HG03280 (cell line): ENCODE data around the gene SH3PXD2A.
A peak's percentile ranks its signal among the peaks of the same experiment; 100 is the strongest.

Source experiments
- ATAC-seq: cut with Tn5 transposase; IDR thresholded peaks from one replicate; pipeline ENCODE4 v1.9.1; 2021; ENCODE audit warnings: mild to moderate bottlenecking, moderate library complexity; ENCODE audit not compliant: unreplicated experiment

SH3PXD2A gene

DNA sequence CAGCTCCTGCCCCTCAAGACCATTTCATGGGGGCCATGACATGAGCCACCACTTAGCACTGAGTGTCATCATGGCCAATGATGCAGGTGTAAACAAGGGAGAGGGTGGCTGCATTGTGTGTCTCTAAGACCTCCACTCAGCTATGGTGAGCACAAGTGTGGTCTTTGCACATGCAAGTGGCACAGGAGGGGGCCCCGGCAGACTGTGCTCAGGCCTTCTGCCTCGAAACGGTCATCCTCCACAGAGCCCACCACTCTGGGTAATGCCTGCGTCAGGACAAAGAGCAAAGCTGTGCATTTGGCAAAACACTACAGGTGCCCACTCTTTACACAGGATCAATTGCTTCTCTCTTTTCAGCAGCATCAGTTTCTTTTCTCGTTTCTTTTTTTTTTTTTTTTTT is 125.5 kb downstream of the SH3PXD2A start:
- ATAC-seq = no peak

DNA sequence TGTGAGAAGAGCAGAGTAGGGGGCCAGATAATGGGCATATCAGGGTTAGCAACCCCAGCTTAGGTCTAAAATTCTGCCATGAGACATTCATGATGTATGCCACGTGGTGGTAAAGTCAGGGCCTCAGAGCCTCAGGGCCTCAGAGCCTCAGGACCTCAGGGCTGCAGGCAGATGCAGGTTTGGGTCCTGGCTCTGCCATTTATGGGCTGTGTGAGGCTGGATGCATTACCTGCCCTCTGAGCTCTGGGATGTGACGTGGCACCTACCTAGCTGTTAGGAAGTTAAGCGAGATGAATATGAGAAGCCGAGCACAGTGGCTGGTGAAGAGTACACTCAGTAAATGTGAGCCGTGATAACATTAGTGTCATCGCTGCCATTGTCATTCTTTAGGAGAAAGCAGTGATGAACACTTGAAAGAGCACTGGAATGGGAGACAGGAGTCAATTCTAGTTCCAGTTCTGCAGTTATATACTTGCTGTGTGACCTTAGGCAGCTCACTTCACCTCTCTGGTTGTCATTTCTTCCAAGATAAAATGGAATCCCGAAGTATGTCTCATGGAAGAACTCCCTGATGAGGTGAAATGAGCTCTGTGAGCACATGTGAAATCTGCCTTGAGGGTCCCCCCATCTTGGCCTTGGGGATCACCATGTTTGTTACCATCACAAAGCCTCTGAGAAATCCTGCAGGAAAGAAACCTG is 127.2 kb downstream of the SH3PXD2A start:
- no peak for ATAC-seq

DNA sequence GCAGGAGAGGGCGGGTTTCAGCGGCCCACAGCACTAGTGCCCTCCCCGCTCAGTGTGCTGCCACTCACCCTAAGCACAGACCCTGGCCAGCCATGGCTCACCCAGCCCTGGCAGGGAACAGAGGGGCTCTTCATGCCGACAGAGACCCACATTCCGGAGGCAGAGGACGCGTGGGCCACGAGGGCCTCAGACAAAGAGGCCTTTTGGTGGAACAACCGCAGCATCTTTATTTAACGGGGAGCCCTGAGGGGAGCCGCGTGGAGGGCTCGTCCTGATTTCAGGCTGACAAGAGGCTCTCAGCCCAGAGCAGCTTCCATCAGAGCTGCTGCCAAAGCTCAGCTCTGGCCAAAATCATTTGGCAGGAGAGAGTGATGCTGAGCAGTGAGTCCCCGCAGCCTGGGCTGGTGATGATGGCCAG is 127.8 kb downstream of the SH3PXD2A start:
- no peak for ATAC-seq

DNA sequence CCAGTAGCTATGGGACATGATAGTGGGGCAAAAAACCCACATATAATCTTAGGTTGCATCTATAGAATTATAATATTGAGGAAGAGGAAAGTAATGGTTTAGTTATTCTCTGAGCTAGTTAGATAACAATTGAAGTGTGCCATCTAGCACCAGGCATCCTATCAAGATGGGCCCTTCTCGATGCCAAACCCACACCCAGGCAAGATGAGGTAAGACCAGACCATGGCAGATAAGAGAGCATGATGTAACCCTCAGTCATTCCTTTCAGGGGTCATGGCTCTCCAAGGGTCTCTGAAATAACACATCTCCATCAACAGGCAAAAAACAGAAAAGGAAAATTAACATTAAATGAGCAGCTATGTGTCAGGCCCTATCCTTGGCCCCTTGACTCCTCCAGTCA is 128.7 kb downstream of the SH3PXD2A start:
- ATAC-seq = no peak

DNA sequence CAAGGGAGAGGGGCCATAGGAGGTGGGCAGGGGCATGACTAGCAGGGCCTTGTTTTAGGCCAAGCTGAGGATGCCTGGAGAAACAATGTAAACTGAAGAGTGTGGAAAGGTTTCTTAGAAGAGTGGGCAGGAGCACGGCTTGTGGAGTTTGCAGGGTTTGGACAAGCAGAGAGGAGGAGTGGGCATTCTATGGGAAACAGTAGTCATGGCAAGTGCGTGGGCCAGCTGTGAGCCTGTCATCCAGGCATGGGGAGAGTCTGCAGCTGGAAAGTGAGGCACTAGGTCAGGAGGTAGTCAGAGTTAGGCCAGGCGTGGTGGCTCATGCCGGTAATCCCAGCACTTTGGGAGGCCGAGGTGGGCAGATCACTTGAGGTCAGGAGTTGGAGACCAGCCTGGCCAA is 130.1 kb downstream of the SH3PXD2A start:
- ATAC-seq = no peak

DNA sequence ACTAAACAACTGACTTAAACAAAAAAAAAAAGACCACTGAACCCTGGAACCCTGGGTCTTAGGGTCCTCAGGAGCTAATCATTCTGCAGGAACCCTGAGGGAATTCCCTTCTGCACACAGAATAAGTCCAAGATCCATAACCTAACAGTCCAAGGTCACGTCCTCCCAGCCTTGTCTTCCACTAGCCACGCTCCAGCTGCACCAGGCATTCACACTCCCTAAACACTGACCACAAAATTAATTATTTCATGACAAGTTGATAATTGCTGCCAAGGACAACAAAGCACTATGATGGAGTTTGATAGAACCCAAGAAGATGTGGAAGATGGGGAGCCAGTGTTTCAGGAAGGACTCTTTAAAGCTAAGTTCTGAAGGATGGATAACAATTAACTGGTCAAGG is 130.6 kb downstream of the SH3PXD2A start:
- ATAC-seq = no peak

DNA sequence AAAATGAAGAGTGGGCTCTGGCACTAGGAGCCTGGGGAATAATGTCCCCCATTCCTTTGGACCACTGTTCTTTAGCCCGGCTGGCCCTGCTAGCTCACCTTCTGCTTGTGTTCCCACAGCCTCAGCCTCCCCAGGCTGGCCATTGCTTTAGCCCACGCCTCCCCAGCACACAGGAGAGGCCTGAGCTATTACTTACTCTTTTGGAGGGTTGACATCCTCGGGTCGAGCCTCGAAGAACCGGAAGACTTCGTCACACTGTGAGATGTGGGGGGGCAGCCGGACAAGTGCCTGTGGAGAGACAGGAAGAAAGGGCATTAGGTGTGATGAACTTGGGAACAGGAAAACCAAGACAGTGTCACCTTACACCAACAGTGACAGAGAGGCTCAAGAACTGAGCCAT is 131.3 kb downstream of the SH3PXD2A start:
- ATAC-seq = no peak

DNA sequence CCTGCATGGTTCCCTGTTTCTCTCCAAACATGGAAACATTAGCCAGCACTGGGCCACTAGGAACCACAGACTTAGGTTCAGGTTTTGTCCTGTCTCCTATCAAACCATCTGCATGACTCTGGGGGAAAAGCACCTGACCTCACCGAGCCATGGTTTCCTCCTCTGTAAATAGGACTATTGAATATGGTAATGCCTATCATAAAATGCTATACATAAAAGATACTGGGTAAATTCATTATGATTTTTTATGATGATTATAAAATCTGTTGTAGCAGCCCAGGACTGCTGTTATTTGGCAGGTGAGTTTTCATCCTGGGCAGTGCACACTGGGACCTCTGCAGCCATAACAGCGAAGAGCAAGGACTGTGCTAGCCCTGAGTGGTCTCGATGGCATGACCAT is 131.8 kb downstream of the SH3PXD2A start:
- ATAC-seq = no peak

DNA sequence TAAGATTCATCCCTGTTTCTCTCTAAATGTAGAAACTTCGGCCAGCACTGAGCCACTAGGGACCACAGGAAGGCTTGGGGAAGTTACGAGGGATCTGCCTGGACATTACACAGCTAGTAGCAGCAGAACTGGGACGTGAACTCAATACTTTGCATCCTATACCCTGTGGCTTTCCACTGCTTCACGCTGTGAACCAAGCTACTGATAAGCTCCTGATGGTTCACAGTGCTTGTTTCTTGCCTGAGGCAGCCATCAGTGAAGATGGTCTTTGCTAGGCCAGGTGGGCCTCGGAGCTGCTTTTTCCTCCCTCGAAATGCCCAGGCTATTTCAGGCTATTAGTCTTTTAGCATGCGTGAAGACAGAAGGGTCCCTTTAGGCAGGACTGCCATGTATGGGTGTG is 132.7 kb downstream of the SH3PXD2A start:
- no peak for ATAC-seq

DNA sequence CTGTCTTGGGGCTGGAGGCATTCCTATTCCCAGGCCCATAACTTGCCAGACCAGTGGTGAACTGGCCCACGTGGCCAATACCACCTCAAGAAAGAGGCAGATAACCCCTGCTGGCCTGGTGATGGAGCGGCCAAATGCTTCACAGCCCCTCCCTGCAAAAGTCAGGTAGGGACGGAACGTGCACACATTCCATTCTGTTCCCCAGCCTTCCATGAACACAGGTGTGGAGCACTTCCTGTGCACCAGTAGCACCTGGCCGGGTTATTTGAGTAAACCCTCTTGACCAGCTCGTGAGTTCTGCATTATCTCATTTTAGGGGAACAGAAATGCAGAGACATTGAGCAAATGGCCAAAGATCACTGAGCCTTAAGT is 134.4 kb downstream of the SH3PXD2A start:
- ATAC-seq = no peak

DNA sequence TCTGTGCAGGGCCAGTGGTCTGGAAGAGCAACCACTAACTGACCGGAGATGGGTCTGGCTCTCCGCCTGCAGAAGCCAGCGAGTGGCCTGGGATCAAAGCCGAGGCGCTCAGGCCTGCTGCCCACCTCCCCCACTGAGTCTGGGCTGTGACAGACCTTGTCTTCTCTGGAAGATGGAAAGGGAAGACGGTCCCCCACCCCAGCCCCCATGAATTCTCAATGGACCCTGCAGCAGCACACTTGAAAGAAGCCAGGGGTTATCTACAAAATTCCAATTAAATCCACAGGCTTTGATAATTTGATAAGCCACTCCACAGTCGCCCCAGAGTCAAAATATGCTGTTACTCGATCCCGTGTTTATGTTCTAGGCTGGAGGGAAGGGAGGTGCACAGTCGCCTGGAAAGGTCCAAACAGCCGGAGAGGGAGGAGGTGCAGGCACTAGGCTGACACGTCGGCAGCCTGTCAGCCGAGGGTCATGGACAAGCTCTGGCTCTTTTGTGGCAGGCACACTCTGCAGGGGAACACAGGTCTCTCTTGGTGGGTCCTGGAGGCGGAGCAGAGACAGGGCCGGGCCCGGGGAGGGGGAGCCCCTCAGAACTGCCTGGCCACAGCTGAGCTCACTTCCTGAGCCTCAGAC is 134.9 kb downstream of the SH3PXD2A start:
- no peak for ATAC-seq

DNA sequence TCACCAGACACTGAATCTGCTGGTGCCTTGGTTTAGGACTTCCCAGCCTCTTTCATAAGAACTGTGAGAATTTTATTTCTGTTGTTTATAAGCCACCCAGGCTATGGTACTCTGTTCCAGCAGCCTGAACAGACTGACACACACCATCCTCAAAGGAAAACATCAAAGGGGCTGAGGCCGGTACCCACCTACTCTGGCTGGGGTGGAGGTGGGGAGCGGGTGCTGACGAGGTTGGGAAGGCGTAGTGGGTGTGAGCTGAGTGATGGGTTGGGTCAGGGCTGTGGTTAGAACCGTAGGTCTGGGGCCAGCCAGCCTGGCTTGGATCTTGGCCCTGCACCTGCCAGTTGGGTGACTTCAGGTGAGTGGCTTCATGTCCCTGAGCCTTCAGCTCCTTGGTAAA is 136.3 kb downstream of the SH3PXD2A start:
- no peak for ATAC-seq

DNA sequence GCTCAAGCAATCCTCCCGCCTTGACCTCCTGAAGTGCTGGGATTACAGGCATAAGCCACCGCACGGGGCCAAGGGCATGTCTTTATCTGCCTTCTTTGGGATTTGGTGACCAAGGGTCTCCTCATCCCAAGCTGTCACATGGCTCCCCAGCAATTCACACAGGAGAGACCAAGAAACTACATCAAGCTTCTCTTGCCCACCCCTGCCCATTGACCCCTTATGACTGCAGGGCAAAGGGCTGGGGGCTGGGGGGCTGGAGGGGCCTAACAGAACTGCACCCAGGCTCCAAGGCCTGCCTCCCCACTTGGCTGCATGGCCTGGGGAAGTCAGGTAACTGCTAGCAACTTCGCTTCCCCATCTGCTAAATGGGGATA is 137.1 kb downstream of the SH3PXD2A start:
- no peak for ATAC-seq

DNA sequence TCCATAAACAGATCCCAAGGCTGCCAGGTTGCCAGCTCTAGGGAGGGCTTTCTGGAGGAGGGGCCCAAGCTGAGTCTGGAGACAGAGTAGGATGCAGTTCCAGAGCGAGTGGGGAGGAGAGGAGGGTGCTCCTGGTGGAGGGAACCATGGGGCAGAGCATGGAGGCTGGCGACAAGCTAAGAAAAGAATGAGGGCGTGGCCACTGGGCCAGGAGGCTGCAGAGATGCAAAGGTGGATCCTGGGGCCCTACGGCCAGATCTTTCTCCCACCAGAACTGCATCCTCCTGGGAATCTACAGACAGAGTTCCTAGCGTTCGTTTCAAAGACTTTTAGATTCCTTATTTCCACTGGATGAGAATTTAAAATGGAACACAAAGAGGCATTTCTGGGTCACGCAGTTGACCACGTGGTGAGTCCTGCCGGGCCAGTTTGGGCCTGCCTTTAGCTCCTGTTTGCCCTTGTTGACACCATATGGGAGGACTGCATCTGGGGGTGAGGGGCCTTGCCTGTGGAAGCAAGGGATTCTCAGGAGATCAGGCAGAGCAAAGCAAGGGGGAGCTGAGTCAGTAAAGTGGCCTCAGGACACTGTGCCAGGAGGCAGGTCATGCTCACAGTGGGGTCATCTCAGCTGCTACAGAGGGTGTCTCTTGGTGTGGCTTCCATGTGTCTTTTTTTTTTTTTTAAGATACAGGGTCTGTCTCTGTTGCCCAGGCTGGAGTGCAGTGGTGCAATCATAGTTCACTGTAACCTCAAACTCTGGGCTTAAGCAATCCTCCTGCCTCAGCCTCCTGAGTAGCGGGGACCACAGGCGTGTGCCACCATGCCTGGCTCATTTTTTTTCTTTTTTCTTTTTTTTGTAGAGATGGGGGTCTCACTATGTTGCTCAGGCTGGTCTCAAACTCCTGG is 137.8 kb downstream of the SH3PXD2A start:
- no peak for ATAC-seq

DNA sequence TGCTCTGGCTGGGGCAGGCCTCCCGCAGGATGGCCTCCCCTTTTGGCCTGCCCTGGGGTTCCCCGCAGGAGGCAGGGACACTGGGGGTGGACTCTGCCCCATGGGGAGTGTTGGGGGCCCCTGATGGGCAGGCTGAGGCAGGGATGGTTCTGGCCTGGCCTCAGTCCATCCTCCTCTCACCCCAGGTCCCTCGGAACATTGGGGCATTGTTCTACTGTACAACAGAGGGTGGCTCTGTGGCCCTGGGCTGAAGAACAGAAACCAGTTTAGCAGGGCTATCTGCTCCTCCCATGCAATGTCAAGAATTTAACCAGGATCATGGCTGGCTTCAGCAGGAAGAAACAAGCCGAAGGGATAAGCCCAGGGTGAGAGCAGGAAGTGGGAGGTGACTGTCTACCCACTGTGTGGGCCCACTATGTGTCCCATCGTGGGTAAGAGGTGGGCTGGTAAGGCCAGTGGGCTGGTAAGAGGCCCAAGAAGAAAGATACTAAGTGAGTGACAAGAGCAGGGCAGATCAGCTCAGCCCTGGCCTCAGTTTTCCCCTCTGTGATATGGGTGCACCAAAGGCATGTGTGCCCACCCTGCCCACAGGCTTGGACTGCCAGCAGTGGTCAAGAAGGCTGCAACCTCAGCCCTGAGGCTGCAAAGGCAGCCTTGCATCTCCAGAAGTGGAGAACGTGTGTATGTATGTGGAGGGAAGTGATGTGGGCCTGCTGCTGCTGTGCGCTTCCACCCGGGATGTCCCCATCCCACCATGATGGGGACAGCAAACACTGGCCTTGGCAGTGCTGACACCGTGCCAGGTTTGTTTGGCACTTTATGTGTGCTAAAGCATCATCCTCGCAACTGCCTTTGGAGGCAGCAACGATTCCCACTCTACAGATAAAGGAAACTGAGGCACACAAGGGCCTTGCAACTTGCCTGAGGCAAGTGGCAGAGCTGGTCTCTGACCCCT is 138.9 kb downstream of the SH3PXD2A start:
- ATAC-seq = no peak

DNA sequence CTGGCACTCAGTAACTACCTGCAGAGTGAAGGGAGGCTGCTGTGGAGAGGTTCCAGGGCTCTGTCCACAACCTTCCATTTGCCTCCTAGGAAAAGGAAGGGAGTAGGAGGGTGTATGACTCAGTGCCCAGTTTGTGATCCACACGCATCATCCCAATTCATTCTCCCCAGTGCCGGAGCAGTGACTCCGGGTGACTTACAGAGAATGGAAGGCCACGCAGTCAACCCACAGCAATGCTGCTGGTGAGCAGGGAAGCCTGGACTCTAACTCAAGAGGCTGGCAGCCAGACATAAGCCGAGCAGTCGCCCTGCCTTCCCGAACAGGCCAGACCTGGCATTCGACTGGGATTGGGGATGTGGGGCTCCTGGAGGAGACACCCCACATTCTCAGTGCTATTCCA is 139.9 kb downstream of the SH3PXD2A start:
- ATAC-seq = no peak

DNA sequence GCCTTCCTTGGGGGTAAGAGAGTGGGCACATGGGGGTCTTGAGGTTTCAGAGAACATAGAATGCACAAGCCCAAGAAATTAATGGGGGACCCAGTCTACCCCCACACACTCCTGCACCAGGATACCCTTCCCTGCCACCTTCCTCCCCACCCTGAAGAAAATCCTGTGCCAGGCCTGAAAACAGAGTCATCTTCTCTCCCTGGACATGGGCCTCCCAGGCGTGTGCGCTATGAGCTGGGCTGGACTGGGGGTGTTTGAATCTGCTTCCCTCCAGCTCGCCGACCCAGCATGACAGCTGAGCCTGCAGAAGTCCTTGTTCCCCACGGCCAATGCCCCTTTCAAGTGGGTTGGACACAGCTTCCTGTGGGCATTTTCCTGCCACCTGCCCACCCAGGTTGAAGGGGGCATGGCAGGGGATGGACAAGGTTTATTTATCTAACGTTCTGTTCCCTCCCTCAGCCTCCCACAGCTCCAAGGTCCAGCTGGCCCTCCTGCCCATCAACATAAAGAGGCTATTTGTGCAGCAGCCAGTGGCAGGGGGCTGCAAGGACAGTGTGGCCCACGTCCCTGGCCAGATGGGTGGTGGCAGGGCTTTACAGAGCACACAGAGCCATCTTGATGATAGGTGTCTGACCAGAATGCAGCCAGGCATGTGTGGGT is 141.0 kb downstream of the SH3PXD2A start:
- no peak for ATAC-seq

DNA sequence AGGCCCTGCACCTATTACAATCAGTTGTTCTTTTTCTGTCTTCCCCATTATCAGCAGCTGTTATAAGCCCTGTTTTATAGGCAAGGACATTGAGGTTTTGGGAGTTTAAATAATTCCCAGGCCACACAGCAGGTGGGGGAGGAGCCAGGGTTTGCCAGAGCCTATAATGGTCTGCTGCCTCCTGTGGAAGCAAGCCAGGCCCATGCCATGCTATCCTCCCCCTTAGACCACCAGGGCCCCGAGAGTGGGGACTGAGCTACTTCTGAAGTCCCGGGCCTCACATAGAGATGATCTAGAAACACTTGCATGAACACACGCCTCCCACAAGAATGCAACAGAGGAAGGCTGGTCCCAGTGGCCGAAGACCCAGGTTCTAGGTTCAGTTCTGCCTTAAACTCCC is 141.7 kb downstream of the SH3PXD2A start:
- no peak for ATAC-seq

DNA sequence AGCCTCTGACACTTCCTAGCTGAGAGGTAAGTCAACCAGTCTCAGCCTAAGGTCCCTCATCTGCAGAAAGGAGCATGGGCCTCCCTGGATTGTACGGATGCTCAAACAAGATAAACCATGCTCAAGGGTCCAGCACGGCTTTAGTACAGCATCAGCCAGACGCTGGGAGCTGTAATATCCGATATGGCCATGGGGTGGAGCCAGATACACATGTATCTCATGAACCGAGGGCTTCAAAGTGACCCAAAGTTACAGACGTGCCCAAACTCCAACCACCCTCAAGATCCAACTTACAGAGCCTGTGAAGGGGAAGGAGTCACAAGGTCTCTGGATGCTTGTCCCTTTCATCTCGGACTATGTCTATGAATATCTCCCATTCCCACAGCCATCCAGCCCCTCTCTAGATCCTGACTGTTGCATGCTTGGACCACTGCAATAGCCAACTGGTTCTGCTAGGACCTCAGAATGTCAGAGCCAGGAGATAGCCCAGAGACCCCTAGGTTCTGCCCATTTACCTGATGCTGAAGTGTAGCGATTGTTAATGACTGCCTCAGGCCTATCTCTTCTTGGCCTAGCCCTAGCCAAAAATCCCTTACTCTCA is 142.4 kb downstream of the SH3PXD2A start:
- peak; percentile 75 for ATAC-seq

DNA sequence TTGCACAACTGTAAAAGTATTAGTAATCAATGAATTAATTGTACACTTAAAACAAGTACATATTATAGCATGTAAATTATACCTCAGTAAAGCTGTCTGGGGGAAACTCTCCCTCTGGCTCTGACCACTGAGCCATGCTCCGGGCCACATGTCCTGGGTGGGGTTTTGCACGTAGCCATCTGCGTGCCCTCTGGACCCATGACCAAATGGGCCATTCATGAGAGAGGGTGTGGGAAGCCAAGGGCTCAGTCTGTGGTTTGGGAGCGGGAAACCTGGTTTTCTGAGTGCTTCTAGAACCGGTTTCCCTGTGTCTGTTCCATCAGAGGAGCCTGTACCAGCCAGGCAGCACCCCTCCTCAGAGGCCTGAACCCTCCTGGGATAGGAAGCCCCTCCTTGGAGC is 143.2 kb downstream of the SH3PXD2A start:
- no peak for ATAC-seq
